ENCODE measurements around the gene NEURL3.
"Not testable (repeated sequence)": the region's sequence is repeated elsewhere in the genome, so short reads cannot be mapped to it uniquely, and the experiment has no call there.

- TF ChIP-seq, protein P1, sequence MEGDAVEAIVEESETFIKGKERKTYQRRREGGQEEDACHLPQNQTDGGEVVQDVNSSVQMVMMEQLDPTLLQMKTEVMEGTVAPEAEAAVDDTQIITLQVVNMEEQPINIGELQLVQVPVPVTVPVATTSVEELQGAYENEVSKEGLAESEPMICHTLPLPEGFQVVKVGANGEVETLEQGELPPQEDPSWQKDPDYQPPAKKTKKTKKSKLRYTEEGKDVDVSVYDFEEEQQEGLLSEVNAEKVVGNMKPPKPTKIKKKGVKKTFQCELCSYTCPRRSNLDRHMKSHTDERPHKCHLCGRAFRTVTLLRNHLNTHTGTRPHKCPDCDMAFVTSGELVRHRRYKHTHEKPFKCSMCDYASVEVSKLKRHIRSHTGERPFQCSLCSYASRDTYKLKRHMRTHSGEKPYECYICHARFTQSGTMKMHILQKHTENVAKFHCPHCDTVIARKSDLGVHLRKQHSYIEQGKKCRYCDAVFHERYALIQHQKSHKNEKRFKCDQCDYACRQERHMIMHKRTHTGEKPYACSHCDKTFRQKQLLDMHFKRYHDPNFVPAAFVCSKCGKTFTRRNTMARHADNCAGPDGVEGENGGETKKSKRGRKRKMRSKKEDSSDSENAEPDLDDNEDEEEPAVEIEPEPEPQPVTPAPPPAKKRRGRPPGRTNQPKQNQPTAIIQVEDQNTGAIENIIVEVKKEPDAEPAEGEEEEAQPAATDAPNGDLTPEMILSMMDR (IDR thresholded peaks at IDR 0.05; ENCODE audit: insufficient read depth, low read length, poor library complexity, severe bottlenecking): not testable (repeated sequence)
- TF ChIP-seq EZH2phosphoT487 (conservative IDR thresholded peaks at IDR 0.05; ENCODE audit: low read length): not testable (repeated sequence)
Measured at GRCh38 chr2:96498611-96499010, 6.5 kb downstream of the NEURL3 start.

Measured in SU-DHL-6 (cell line).